GM18505 (cell line): ENCODE measurements around the gene PELO.
"Not testable (repeated sequence)": the region's sequence is repeated elsewhere in the genome, so short reads cannot be mapped to it uniquely, and the experiment has no call there.

Source experiments
- ATAC-seq: cut with Tn5 transposase; IDR thresholded peaks from one replicate; pipeline ENCODE4 v1.9.1; 2021; ENCODE audit not compliant: unreplicated experiment
- POLR2A ChIP-seq: IDR thresholded peaks from 4 replicates; pipeline ENCODE4 v1.6.1; 2011; ENCODE audit warnings: borderline replicate concordance; ENCODE audit not compliant: insufficient read depth, insufficient read length; ENCODE audit errors: extremely low read depth

Gene PELO, protein sequence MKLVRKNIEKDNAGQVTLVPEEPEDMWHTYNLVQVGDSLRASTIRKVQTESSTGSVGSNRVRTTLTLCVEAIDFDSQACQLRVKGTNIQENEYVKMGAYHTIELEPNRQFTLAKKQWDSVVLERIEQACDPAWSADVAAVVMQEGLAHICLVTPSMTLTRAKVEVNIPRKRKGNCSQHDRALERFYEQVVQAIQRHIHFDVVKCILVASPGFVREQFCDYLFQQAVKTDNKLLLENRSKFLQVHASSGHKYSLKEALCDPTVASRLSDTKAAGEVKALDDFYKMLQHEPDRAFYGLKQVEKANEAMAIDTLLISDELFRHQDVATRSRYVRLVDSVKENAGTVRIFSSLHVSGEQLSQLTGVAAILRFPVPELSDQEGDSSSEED

DNA sequence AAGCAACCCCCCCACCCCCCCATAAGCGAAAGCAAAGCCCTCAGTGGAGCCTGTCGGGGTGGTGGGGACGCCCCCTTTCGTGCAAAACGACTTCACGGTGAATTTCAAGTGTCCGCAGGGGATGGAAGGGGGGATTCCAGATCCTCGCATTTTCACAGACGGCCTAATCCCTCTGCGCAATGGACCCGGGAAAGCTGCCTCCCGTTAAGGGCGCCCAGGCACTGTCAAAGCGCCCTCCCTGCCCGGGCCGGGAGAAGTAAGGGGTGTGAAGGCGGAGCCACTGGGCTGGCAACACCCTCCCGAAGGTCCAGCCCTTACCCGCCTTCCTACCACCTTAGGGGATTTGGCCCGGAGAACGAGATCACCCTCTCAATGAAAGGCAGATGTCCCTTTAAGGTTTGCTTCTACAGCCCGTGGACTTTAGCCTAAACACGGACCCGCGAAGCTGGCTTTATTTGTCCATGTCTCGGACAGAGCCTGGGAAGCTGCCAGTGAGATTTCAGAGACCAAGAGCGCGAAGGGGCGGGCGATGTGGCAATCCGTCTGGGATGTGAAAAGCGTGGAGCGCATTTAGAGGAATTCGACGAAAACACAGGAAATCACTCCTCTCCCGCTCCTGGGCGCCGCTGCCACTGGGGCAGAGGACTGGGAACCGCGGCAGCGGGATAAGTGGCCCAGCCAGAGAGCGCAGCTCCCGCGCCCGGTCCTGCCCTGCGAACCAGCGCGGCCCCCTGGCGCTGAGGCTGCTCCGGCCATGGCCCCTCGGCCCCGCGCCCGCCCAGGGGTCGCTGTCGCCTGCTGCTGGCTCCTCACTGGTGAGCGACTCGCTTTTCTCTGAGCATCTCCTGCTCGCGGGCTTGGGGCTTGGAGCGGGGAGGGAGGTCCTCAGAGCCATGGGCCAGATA, at the start of gene PELO, which contains the start of gene ITGA1:
PELO (plus strand) TSS at position 317 of the 905 bp plus-strand sequence. CDS start 12,479 bp downstream, outside the sequence.
ITGA1 (plus strand) TSS at position 317 of the 905 bp plus-strand sequence; CDS start at position 755, 438 bp downstream.
- TF ChIP-seq POLR2A, result peak; percentile 34
- ATAC-seq, result peak; percentile 77

DNA sequence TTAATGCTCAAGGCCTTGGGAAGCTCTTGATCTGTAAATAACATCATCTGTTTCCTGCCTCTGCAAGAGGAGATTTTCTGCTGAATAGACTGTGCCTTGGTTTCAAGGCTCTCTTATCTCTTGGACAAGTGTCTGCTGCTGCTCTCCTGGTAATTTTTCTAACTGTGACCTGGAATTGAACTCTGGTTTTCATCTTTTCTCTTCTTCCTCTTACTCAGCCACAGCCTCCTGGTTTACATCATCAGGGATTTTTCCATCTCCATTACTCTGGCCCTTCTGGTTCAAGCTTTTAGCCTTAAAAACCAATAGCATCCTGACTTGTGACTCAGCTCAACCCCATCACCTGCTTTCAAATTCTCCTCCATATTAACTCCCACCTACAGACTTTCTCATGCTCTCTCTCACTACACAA, 49.6 kb upstream of the PELO start:
- ATAC-seq, result peak; percentile 65
- TF ChIP-seq POLR2A, result no peak

DNA sequence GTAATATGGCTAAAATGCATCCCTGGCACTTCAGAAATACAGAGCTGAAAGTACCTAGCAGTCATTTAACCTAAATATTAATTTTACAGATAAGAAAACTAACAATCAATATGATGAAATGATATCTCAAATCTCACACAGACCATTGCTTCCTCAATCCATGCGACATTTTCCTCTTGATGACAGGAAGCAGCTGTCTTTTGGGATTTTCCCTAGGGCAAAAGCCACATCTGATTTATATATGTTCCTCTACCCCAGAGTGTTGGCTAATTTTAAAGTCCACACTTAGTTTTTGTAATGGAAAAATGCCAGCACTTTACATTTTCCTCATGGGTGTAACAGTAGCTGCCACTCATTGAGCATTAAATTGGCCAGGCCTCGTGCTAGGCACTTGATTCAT, 47.7 kb upstream of the PELO start:
- ATAC-seq, result no peak
- no peak for TF ChIP-seq POLR2A

DNA sequence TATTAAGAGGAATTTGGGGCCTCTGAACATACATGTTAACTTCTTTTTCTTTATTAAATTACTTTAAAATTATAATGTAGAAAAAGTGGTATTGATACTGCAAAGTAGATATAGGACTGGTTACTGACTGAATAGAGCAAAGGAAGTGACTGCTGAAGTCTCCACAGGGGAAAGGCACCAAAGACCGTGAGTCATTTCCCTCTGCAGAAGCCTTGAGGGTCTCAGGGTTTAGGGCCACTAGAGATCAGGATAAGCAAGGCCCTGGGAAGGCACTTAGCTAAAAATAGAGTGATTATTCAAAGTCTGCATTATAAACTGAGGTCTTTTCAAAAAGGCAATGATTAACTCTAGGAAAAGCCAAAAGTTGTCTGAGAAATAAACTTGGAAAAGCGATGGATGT, 44.7 kb upstream of the PELO start:
- TF ChIP-seq POLR2A, result no peak
- ATAC-seq, result no peak

DNA sequence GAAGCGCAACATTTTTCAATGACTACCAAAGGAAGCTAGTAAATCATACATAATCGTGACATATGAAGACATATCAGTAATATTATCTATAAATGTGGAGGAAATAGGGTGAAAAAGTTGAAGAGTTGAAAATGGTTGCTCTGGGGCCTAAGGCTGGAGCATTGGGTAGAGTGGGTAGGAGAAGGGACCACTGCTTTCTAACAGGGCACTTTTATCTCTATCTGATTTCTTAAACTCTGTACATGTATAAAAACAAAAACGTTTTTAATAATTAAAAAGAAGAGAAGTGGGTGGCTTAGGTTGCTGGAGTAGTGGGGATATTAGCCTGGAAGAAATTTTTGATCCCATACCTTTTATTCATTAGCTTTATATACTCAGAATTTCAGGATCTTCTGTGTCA, 44.2 kb upstream of the PELO start:
- no peak for ATAC-seq
- no peak for TF ChIP-seq POLR2A

DNA sequence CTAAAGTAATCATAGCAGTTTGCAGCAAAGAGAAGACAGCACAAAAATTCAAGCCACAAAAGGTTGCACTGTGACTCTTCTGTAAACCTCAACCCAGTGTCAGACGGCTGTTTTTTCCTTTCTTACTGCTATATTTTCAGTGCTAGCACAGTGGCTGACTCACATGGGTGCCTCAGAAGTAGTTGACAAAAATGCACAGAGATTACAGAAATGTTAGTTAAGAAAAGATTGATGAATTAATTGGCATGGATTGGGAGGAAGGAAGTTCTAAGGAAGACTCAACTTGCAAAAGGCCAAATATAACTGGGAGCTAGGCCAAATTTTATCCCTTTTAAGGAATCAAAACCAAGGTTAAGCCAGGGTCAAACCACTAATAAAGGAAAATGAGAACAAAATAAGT, 43.7 kb upstream of the PELO start:
- ATAC-seq, result peak; percentile 82
- TF ChIP-seq POLR2A, result no peak

DNA sequence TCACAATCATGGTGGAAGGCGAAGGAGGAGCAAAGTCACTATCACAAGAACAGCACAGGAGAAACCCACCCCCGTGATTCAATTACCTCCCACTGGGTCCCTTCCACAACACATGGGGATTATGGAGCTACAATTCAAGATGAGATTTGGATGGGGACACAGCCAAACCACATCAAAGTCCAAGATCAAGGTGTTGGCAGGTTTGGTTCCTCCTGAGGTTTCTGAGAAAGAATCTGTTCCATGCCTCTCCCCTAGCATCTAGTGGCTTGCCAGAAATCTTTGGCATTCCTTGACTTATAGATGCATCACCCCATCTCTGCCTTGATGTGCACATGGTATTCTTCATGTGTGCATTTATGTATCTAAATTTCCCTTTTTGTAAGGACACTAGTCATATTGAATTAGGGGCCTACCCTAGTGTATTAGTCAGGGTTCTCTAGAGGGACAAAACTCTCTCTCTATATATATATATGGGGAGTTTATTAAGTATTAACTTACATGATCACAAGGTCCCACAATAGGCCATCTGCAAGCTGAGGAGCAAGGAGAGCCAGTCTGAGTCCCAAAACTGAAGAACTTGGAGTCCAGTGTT, 42.8 kb upstream of the PELO start:
- not testable (repeated sequence) for ATAC-seq

DNA sequence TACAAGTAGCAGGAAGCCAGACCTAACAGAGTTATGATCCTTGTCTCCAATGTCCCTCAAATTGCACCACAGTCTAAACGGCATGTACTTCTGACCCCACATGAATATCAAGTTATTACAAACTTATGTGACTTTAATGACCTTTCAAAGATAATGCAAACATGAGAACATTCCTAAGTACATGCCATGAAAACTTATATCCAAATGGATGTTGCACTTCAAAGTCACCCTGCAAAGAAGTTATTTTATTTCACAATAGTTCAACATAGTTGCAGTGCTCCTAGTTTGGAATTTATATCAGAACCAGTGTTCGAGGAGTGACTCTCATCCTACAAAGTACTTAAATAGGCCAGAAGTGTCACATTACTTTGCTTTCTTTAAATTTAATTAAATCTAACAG, 41.2 kb upstream of the PELO start:
- no peak for ATAC-seq
- no peak for TF ChIP-seq POLR2A

DNA sequence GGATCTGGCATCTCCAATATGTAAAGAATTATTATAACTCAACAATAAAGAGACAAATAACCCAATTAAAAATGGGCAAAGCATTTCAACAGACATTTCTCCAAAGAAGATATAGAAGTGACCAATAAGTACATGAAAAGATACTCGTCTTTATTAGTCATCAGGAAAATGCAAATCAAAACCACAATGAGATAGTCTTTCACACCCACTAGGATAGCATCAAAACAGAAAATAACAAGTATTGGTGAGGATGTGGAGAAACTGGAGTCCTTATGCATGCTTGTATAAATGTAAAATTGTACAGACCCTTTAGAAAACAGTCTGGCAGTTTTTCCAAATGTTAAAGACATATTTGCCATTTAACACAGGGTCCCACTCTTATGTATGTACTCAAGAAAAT, 39.1 kb upstream of the PELO start:
- ATAC-seq, result no peak
- TF ChIP-seq POLR2A, result no peak

DNA sequence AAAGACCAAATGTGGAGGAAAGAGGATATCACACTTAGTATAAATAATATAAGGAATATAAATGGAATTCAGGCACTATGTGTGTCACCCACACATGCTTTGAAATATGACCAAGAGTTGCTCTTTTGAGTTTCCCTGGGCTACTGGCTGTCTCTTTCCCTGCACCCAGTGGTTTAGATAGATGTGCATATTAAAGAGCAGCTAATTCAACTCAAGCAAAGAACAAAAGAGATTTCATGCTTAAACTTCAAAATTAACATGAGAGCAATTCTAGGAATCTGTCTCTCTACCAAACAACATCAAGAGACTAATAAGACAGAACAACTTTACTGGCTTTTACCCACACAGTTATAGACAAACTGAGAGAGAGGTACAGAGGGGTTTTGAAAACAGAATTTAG, 38.0 kb upstream of the PELO start:
- no peak for TF ChIP-seq POLR2A
- ATAC-seq, result no peak

DNA sequence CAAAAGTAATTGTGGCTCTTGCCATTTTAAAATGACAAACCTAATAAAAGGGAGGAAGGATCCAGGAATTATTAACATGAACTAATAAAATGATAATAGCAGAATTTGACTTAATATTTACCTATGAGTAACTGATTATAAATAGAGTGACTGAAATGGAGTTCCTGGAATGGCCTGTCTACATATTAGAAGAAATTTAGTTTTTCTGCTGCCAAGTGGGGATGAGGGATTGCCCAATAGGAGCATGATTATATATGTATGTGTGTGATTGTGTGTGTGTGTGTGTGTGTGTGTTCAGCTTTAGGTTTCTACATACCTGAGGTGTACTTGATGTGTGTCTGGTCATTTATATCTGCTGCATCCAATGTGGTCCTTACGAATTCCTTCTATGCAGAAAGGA, 36.6 kb upstream of the PELO start:
- ATAC-seq, result no peak
- TF ChIP-seq POLR2A, result no peak

DNA sequence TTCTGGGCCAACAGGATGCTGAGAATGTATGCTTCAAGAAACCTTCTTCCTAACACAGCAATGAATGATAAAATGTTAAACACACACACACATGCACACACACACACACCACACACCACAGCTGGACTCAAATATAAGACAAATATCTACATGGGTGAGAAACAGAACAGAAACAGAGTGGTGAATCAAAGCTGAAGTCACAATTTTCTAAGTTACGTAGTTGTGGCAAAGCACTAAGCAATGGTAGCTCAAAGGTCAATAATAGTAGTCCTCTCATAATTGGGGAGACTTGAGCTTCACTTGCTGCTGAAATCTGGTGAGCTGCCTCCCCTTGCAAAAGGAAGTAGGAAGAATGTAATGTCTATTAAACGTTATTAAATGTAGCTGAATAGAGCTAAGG, 33.7 kb upstream of the PELO start:
- TF ChIP-seq POLR2A, result no peak
- ATAC-seq, result no peak

DNA sequence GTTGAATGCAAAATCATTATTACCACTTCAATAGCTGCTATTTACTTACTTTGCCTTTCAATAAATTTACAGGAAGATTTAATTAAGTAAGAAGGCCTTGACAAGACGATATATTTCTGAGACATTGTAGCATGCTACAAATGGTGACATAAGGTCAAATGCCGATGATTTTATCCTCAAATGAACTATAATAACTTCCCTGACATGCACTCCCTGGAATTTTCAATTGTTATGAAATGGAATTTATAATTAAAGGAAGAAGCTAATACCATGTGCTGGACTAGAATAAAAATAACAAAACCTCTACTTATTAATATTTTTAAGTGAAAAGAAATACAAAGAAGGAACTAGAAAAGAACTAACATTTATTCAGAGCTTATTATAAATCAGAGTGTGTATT, 30.2 kb upstream of the PELO start:
- no peak for TF ChIP-seq POLR2A
- no peak for ATAC-seq
